Brain microvascular endothelial cell (primary cell): Measurements from ENCODE around the gene C5orf63.
"Not testable (repeated sequence)": the region's sequence is repeated elsewhere in the genome, so short reads cannot be mapped to it uniquely, and the experiment has no call there.

ENCODE experiments used
- DNase-seq: peaks from one replicate; pipeline ENCODE4 v3.0.0-alpha.2; 2020
- H3K27ac ChIP-seq: fragments of 250-450 bp; sonication (Bioruptor Pico); 2 replicates; pipeline ENCODE4 v1.5.1; 2020; ENCODE audit warnings: mild to moderate bottlenecking, moderate library complexity
- H3K27me3 ChIP-seq: fragments of 250-450 bp; sonication (Bioruptor Pico); replicated peaks from 2 replicates; pipeline ENCODE4 v1.5.1; 2020; ENCODE audit warnings: mild to moderate bottlenecking
- H3K36me3 ChIP-seq: fragments of 250-450 bp; sonication (Bioruptor Pico); replicated peaks from 2 replicates; pipeline ENCODE4 v1.5.1; 2020; ENCODE audit warnings: mild to moderate bottlenecking
- H3K4me3 ChIP-seq: 2 replicates; pipeline ENCODE4 v1.5.1; 2011; ENCODE audit warnings: low read depth, mild to moderate bottlenecking, control low read depth, low read length, moderate library complexity
- CTCF ChIP-seq: IDR thresholded peaks from 2 replicates; pipeline ENCODE4 v1.5.1; 2011; ENCODE audit warnings: low read depth, mild to moderate bottlenecking, moderate library complexity, low read length, control low read depth, inconsistent platforms; ENCODE audit errors: missing control alignments
- in situ Hi-C: cut with HindIII; loops from 2 replicates; pipeline ENCODE4 v1.10.0; 2017; ENCODE audit warnings: low sequenced_read_pairs, low pct_ligation_motif_present

C5orf63 gene

GRCh38 chr5:127022846-127023245, 50.5 kb downstream of the C5orf63 start:
- in situ Hi-C loops = no loop called here
- Histone ChIP-seq H3K4me3 (no peak overlapping the region), H3K27ac (no peak overlapping the region), H3K36me3 (no peaks in the 10 kb centered on the region), H3K27me3 (no peaks in the 10 kb centered on the region)
- no peak for TF ChIP-seq CTCF
- DNase-seq = no peak

DNA sequence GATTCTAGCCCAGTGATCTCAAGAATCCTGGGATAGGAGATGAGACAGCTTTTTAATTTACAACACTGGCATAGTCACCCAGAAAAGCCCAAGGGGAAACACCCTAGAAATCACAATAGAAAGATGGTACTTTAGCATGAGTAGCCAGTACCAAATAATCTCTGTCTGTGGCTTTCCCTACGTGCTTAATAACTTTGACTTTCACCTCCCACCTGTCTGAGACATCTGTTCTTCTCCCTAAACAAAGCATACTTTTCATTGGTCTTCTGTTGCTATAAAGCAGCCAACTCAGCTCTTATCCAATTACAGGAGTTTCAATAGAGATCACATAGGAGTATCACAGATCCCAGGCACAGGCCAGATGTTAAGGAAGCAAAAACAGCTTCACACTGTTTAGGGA, 53.4 kb downstream of the C5orf63 start:
- Histone ChIP-seq H3K4me3 (no peak overlapping the region), H3K36me3 (no peaks in the 10 kb centered on the region), H3K27me3 (no peaks in the 10 kb centered on the region), H3K27ac (no peak overlapping the region)
- DNase-seq = no peak
- in situ Hi-C loops = no loop called here
- TF ChIP-seq CTCF = no peak

- not testable (repeated sequence) for H3K4me3 ChIP-seq
Measured at GRCh38 chr5:127016722-127017121, 56.6 kb downstream of the C5orf63 start.

DNA sequence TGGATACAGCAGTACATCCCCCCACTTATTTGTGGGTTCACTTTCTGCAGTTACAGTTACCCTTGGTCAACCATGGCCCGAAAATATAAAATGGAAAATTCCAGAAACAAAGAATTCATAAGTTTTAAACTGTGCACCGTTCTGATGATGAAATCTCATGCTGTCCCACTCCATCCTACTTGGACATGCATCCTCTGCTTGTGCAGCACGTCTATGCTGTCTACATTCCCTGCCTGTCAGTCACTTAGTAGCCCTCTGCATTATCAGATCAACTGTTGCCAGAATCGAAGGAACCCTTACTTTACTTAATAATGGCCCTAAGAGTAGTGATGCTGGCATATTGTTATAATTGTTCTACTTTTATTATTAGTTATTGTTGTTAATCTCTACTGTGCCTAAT, 57.6 kb downstream of the C5orf63 start:
- Histone ChIP-seq H3K27ac (no peak overlapping the region), H3K27me3 (no peaks in the 10 kb centered on the region), H3K4me3 (no peak overlapping the region), H3K36me3 (no peaks in the 10 kb centered on the region)
- DNase-seq = no peak
- TF ChIP-seq CTCF = no peak
- in situ Hi-C loops = no loop called here

More at GRCh38 chr5:127016722-127017121, 56.6 kb downstream of the C5orf63 start:
- H3K27ac ChIP-seq, H3K36me3 ChIP-seq, DNase-seq, in situ Hi-C loops, H3K27me3 ChIP-seq: not testable (repeated sequence)

DNA sequence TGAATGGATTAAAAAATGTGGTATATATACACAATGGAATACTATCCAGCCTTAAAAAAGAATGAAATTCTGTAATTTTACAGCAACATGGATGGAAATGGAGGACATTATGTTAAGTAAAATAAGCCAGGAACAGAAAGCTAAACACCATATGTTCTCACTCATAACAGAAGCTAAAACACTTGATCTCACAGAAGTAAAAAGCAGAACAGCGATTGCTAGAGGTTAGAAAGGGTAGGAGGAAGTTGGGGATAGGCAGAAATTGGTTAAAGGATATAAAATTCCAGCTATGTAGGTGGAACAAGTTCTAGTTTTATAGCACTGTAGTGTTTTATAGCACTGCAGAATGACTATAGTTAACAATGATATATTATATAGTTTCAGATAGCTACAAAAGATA, 58.7 kb downstream of the C5orf63 start:
- Histone ChIP-seq H3K27ac (no peak overlapping the region), H3K36me3 (no peaks in the 10 kb centered on the region), H3K27me3 (no peaks in the 10 kb centered on the region), H3K4me3 (no peak overlapping the region)
- TF ChIP-seq CTCF = no peak
- DNase-seq = no peak
- in situ Hi-C loops = no loop called here

- no peak for DNase-seq
- Histone ChIP-seq H3K27me3 (no peaks in the 10 kb centered on the region), H3K36me3 (no peaks in the 10 kb centered on the region), H3K27ac (no peak overlapping the region), H3K4me3 (no peak overlapping the region)
- in situ Hi-C loops = no loop called here
- no peak for TF ChIP-seq CTCF
Measured at GRCh38 chr5:127013407-127013806, 59.9 kb downstream of the C5orf63 start.
